GM18861 (cell line): ENCODE data around the gene ESPNL.

Experiments
- ATAC-seq: cut with Tn5 transposase; IDR thresholded peaks from one replicate; pipeline ENCODE4 v1.9.1; 2021; ENCODE audit not compliant: unreplicated experiment

The ESPNL gene

GRCh38 chr2:238127165-238128060, 27.3 kb downstream of the ESPNL start:
- no peak for ATAC-seq

GRCh38 chr2:238128061-238128440, 27.9 kb downstream of the ESPNL start:
- no peak for ATAC-seq

GRCh38 chr2:238128534-238129001, 28.4 kb downstream of the ESPNL start:
- no peak for ATAC-seq

- ATAC-seq: no peak
These were observed 29.2 kb downstream of the ESPNL start for GRCh38 chr2:238129166-238130010.

- no peak for ATAC-seq
These were observed 30.1 kb downstream of the ESPNL start for GRCh38 chr2:238130111-238130695.

GRCh38 chr2:238130696-238131628, 30.8 kb downstream of the ESPNL start:
- ATAC-seq: no peak

GRCh38 chr2:238131761-238132462, 31.8 kb downstream of the ESPNL start:
- ATAC-seq: no peak

- ATAC-seq: no peak
These were observed 32.6 kb downstream of the ESPNL start for GRCh38 chr2:238132463-238133450.

GRCh38 chr2:238133499-238134392, 33.6 kb downstream of the ESPNL start:
- no peak for ATAC-seq

- no peak for ATAC-seq
These were observed 34.2 kb downstream of the ESPNL start for GRCh38 chr2:238134393-238134785.

GRCh38 chr2:238135601-238136150, 35.5 kb downstream of the ESPNL start:
- no peak for ATAC-seq

GRCh38 chr2:238136820-238137537, 36.8 kb downstream of the ESPNL start:
- ATAC-seq: no peak

GRCh38 chr2:238137885-238138284, 37.7 kb downstream of the ESPNL start:
- no peak for ATAC-seq

- no peak for ATAC-seq
These were observed 38.4 kb downstream of the ESPNL start, which contains the start of gene KLHL30 for GRCh38 chr2:238138331-238139195. KLHL30 (plus strand) TSS chr2:238138668; CDS start chr2:238140755, 2,087 bp downstream.

- ATAC-seq: no peak
These were observed 39.3 kb downstream of the ESPNL start for GRCh38 chr2:238139196-238140039.
